Spleen (tissue), 11 donors: ENCODE results near the gene DUSP28. TPM values are rescaled to one million over a fixed set of nuclear protein-coding genes. Genes with fewer than 3 reads are reported as not detected.

ENCODE experiments used
- DNase-seq: peaks from one replicate; pipeline ENCODE4 v3.0.0-alpha.2; 2020
- H3K27ac ChIP-seq, 8 donors: fragments of 200-600 bp; sonication (generic) in 7 of 8; 1 replicate in 4 of 8; 2 replicates in 4 of 8; pipeline versions ENCODE4 v1.5.0 to v1.8.0; 2016 to 2021; ENCODE audit warnings: inconsistent platforms in 4 of 8, mild to moderate bottlenecking in 4 of 8, moderate library complexity in 1 of 8
- H3K27me3 ChIP-seq, 7 donors: fragments of 200-600 bp; sonication (generic) in 6 of 7; replicated peaks in 1 of 7; 1 replicate in 4 of 7; 2 replicates in 3 of 7; pipeline versions ENCODE4 v1.5.0 to v1.8.0; 2016 to 2021; ENCODE audit warnings: inconsistent platforms in 3 of 7, mild to moderate bottlenecking in 1 of 7
- H3K36me3 ChIP-seq, 6 donors: fragments of 200-600 bp; sonication (generic) in 5 of 6; 1 replicate in 4 of 6; 2 replicates in 2 of 6; pipeline versions ENCODE4 v1.5.0 to v1.8.0; 2016 to 2021; ENCODE audit warnings: inconsistent platforms in 2 of 6
- H3K4me1 ChIP-seq, 6 donors: fragments of 200-600 bp; sonication (generic) in 5 of 6; 1 replicate in 3 of 6; 2 replicates in 3 of 6; pipeline versions ENCODE4 v1.5.0 to v1.8.0; 2016 to 2021; ENCODE audit warnings: inconsistent platforms in 3 of 6
- H3K4me3 ChIP-seq, 8 donors: fragments of 200-600 bp; sonication (generic) in 7 of 8; 1 replicate in 4 of 8; 2 replicates in 4 of 8; pipeline versions ENCODE4 v1.5.0 to v1.8.0; 2016 to 2021; ENCODE audit warnings: inconsistent platforms in 4 of 8, mild to moderate bottlenecking in 4 of 8, moderate library complexity in 2 of 8
- H3K9me3 ChIP-seq, 8 donors: fragments of 200-600 bp; sonication (generic) in 7 of 8; 1 replicate in 4 of 8; 2 replicates in 4 of 8; pipeline versions ENCODE4 v1.5.0 to v1.8.0; 2016 to 2021; ENCODE audit warnings: inconsistent platforms in 4 of 8
- CTCF ChIP-seq, 11 experiments: fragments of 200-600 bp in 7 of 11; fragments of 450-650 bp in 4 of 11; sonication (generic) in 4 of 11; IDR thresholded peaks in 8 of 11; conservative IDR thresholded peaks in 3 of 11; 1 replicate in 7 of 11; 2 replicates in 4 of 11; pipeline versions ENCODE4 v1.4.0 to v1.8.0; 2016 to 2021; ENCODE audit warnings: antibody characterized with exemption in 11 of 11, inconsistent platforms in 4 of 11, mild to moderate bottlenecking in 1 of 11
- POLR2A ChIP-seq, 3 donors: fragments of 450-650 bp; IDR thresholded peaks; one replicate each; pipeline ENCODE4 v1.5.1; 2017; ENCODE audit warnings: antibody characterized with exemption in 3 of 3, mild to moderate bottlenecking in 1 of 3
- POLR2AphosphoS5 ChIP-seq, 3 donors: sonication (generic); formaldehyde crosslinking; IDR thresholded peaks; one replicate each; pipeline ENCODE4 v1.5.1; 2017; ENCODE audit warnings: antibody characterized with exemption in 3 of 3
- WGBS, 5 donors: extraction: QIAGEN DNeasy Blood & Tissue Kit in 3 of 5; methylation state at CpG; one replicate each; pipeline versions ENCODE4 v1.1.5 to v1.1.7; 2013 to 2018; 5-methylcytosine and 5-hydroxymethylcytosine counted together
- intact Hi-C: fragments of 100-400 bp; cut with DNase I; formaldehyde crosslinking; loops from one replicate; pipeline ENCODE4 v1.15.0; 2023; ENCODE audit warnings: low total_unique reads
- polyA plus RNA-seq, 3 donors: library from polyadenylated mRNA; stranded (reverse); fragments of 200-250 nt; gene quantifications; one replicate each; pipeline ENCODE4 v1.2.1, GENCODE V29; 2013
- total RNA-seq, 7 donors: library from RNA; depleted of rRNA in 3 of 7; stranded (reverse); fragments of >200 nt in 3 of 7; fragmentation: NEBNext Ultra II Directional in 4 of 7; extraction: Animal tissue kit (Norgen Biotek cat#: 25700) in 4 of 7; gene quantifications; one replicate each; pipeline versions ENCODE4 v1.1.0 to v1.2.1, GENCODE V29; 2016 to 2021
- donor health status: healthy with polysubstance abuse.
- donor health status: DM: no; HTN: no; CAD: no; lungs with moderate emphysema.
- donor health status: DM: no; HTN: no; CAD: no.
- donor health status: Bipolar disorder and iron deficiency.
- donor health status: healthy.
- donor health status: DM: no; HTN: no; CAD: no.
- donor health status: DM: yes; HTN: yes; CAD: no.

Gene DUSP28
- total and polyA plus RNA-seq, 10 donors = 5.9 to 13.6 (median 7.2) TPM

DNA sequence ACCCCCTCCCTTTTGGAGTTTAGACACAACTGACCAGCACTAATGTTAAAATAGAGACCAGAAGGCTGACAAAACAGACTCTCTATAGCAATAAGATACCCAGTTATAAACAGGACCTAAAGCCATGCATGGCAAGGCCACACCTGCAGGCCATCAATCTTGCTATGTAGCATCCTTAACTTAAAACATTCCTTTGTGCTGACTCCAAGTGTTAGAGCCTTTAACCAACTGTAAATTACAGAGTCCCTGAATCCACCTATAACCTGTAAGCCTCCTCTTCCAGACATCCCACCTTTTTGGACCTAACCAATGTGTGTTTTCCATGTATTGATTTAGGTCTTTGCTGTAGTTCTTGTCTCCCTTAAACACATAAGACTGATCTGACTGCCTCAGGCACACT is 20.3 kb upstream of the DUSP28 start:
- H3K4me1 ChIP-seq = no peaks in the 10 kb centered on the region
- DNase-seq = no peak
- no peaks in the 10 kb centered on the region for H3K27me3 ChIP-seq
- H3K27ac ChIP-seq = no peak overlapping the region
- H3K9me3 ChIP-seq = no peaks in the 10 kb centered on the region
- intact Hi-C loops = no loop called here
- H3K36me3 ChIP-seq = peaks cover 0 to 75% (median 23%) of the 10 kb centered on the region in 6 donors
- H3K4me3 ChIP-seq = no peak overlapping the region
- TF ChIP-seq POLR2A (IDR thresholded peaks at IDR 0.05) (no peak), CTCF (IDR thresholded peaks at IDR 0.05 in 8 of 11, conservative IDR thresholded peaks at IDR 0.05 in 3 of 11) (no peak), POLR2AphosphoS5 (IDR thresholded peaks at IDR 0.05) (no peak)

GRCh38 chr2:240551288-240551687 is 8.9 kb upstream of the DUSP28 start:
- intact Hi-C loops = no loop called here
- Histone ChIP-seq H3K4me3 (no peak overlapping the region), H3K9me3 (peaks cover 0 to 12% (median 3%) of the 10 kb centered on the region in 8 donors), H3K27me3 (no peaks in the 10 kb centered on the region), H3K4me1 (peaks cover 0 to 26% (median 10%) of the 10 kb centered on the region in 6 donors), H3K36me3 (peaks cover 0 to 58% (median 22%) of the 10 kb centered on the region in 6 donors), H3K27ac (peak overlapping the region in 3 of 8 donors; percentile 1 to 8 (median 7))
- no peak for TF ChIP-seq POLR2AphosphoS5 (IDR thresholded peaks at IDR 0.05)
- no peak for TF ChIP-seq CTCF (IDR thresholded peaks at IDR 0.05 in 8 of 11, conservative IDR thresholded peaks at IDR 0.05 in 3 of 11)
- no peak for TF ChIP-seq POLR2A (IDR thresholded peaks at IDR 0.05)
- WGBS, 5 donors = 95 to 97% (median 96%) methylated on average over 4 of the region's 4 CpGs
- DNase-seq = no peak

- TF ChIP-seq POLR2AphosphoS5 (IDR thresholded peaks at IDR 0.05) (no peak), CTCF (IDR thresholded peaks at IDR 0.05 in 8 of 11, conservative IDR thresholded peaks at IDR 0.05 in 3 of 11) (no peak), POLR2A (IDR thresholded peaks at IDR 0.05) (no peak)
- 0 to 38% (median 31%) methylated on average over 1 of the region's 1 CpG for WGBS, 5 donors
- H3K4me3 ChIP-seq = no peak overlapping the region
Observed at GRCh38 chr2:240551811-240552210, 8.3 kb upstream of the DUSP28 start.

DNA sequence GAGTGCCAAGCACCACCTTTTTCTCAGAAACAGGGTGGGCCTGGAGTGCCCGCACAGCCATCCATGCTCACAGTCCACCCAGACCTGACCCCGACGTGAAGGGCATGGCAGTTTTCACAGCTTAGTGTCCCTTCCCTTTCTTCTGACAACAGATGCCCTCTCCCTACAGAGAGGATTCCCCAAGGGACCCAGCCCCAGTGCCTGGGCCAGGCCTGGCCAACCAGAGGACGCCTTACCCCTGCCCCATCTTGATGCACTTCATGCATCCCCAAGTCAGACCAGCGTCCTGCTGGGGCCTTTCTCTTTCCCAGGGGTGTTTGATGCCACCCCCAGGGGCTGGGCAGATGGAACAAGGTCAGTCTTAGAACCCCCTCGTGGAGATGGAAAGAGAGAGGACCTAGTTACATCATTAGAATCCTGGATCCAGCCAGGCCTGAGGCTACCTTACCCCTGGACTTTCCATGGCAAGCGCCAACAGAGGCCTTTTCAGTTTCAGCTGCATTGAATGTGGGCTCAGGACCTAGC is 6.1 kb upstream of the DUSP28 start:
- 89 to 96% (median 93%) methylated on average over 7 of the region's 7 CpGs for WGBS, 5 donors
- peaks cover 19 to 53% (median 34%) of the 10 kb centered on the region in 6 donors for H3K4me1 ChIP-seq
- peaks cover 0 to 67% (median 22%) of the 10 kb centered on the region in 6 donors for H3K36me3 ChIP-seq
- H3K27me3 ChIP-seq = peaks cover 0 to 7% (median 0%) of the 10 kb centered on the region in 7 donors
- H3K27ac ChIP-seq = no peak overlapping the region
- no peak overlapping the region for H3K4me3 ChIP-seq
- DNase-seq = peak; percentile 56
- intact Hi-C loops = no loop called here
- no peak for TF ChIP-seq POLR2AphosphoS5 (IDR thresholded peaks at IDR 0.05)
- TF ChIP-seq CTCF (IDR thresholded peaks at IDR 0.05 in 8 of 11, conservative IDR thresholded peaks at IDR 0.05 in 3 of 11) = no peak
- TF ChIP-seq POLR2A (IDR thresholded peaks at IDR 0.05) = no peak
- peaks cover 0 to 12% (median 3%) of the 10 kb centered on the region in 8 donors for H3K9me3 ChIP-seq

More at GRCh38 chr2:240551811-240552210, 8.3 kb upstream of the DUSP28 start:
- H3K27ac ChIP-seq = peak overlapping the region in 3 of 8 donors; percentile 1 to 8 (median 7)
- DNase-seq = no peak
- H3K36me3 ChIP-seq = peaks cover 0 to 59% (median 22%) of the 10 kb centered on the region in 6 donors
- intact Hi-C loops = no loop called here
- peaks cover 0 to 31% (median 13%) of the 10 kb centered on the region in 6 donors for H3K4me1 ChIP-seq
- peaks cover 0 to 12% (median 3%) of the 10 kb centered on the region in 8 donors for H3K9me3 ChIP-seq
- no peaks in the 10 kb centered on the region for H3K27me3 ChIP-seq
